NAMALWA (cell line): ENCODE results near the gene TRPV5.

Experiments
- DNase-seq: peaks from one replicate; pipeline ENCODE4 v3.0.0-alpha.2; 2015; ENCODE audit warnings: low spot score

The TRPV5 gene

DNA sequence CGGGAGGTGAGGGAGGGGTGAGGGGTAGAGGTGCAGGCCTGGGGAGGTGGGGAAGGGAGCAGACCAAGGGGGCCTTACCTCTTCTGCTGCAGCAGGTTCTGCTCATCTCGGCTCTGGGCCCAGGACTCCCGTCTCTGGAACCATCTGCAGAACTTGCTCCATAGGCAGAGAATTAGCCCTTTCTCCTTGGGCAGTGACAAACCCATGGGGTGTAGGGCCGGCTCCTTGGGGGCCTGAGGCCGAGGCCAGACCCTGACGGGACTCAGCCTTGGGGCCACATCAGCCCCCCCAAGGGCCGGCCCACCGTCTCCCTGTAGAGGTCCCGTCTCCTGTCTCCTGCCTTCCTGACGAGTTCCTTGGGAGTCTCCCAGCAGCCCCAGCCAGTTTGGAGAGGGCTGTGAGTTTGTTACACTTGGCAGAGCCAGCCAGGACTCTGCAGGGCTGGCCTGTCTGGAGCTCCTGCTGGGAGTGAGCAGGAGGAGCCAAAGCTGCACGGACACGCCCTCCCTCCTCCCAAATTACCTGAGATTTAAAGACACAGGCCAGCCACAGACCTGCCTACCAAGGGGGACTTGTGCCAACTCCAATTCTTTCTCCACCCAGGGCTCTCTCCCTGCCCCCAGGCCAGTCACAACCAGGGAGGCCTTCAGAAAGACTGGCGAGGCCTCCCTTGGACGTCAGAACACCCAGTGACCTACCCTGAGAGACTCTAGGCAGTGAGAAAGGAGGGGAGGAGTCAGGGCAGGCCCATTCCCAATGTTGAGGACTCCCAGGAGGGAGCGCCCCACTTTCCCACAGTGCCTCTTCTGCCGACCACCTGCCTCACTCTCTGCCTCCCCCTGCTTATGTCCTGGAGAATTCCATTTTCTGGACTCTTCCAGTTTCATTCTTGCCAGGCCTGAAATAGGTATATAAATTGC is 48.0 kb downstream of the TRPV5 start, which contains the start of gene TRPV6:
TSS of gene TRPV6 (minus strand) at position 435 of the 920 bp plus-strand sequence.
- DNase-seq: no peak

DNA sequence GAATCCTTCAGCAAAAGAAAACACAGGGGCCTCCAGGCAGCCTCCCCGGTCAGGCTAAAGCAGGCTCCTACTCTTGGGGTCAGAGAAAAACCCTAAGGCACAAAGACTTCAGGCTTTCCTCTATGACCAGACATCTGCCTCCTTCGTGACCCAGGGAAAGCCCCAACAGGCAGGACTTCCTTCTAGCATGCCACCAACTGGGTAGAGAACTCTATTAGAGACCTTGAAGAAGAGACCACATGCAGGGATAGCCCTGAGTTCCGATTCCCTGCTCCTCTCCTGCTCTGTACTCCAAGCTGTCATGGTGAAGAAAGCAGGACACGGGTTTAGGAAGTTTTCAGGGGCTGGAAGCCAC is 49.3 kb downstream of the TRPV5 start:
- no peak for DNase-seq

DNA sequence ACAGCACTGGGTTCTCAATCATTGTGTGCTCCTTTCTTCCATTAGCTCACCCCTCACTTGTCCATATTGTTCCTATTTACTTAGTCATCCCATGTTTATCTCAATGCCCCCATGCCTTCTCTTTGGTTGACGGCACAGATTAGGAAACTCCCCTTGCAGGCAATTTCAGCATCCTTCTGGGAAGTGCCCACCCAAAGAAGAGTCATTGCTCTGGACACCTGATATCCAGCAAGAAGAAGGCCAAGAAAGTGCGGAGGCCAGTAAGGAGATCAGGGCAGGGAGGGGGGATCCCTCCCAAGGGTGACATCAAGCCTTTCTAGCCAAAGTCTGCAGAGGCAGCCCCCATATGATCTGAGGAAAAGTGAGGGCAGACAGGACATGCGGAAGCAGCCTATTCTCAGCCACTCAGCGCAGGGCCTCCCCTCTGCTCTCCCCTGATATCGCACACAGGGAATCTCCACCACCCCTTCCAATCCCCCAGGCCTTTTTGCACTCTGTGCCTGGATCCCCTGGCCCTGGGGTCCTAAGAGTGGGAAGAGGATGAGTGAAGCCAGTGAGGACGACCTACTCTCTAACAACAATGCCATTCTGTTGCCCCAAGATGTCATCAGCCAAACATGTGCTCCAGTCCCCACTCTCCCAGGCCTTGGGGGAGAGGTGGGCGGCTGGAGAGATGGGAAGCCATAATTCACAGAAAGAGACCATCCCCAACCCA is 49.8 kb downstream of the TRPV5 start:
- no peak for DNase-seq

DNA sequence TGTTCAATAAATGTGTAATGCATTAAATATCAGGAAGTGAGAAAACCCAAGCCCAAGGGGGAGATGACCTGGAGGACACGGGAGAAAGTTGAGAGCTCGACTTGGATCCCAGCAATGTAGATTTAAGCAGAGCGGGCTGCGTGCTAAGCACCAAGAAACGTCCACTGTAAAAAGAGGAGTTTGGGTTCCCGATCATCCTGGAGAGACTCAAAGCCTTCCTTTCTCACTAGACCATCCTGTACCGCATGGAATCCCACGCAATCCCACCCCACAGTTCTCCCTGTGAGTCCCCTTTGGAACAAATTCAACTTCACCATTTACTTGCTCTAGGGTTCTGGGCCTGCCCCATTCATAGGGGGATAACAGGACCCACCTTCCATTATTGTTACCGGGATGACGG is 50.4 kb downstream of the TRPV5 start:
- DNase-seq: no peak

DNA sequence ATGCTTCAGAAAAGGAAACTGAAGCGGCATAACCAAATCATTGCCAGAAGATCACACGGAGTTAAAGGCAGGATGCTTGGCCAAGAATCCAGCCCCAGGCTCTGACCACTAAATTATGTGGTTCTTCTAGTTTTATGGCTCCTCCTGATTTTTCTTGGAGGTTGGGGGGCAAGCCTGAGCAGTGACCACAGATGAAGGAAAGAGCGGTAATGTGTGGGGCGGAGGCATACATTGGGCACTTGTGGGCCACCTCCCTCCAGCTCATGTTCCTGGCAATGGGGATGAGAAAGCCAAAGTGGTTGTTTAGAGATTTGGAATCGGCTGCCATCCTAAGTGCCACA is 51.2 kb downstream of the TRPV5 start:
- no peak for DNase-seq

DNA sequence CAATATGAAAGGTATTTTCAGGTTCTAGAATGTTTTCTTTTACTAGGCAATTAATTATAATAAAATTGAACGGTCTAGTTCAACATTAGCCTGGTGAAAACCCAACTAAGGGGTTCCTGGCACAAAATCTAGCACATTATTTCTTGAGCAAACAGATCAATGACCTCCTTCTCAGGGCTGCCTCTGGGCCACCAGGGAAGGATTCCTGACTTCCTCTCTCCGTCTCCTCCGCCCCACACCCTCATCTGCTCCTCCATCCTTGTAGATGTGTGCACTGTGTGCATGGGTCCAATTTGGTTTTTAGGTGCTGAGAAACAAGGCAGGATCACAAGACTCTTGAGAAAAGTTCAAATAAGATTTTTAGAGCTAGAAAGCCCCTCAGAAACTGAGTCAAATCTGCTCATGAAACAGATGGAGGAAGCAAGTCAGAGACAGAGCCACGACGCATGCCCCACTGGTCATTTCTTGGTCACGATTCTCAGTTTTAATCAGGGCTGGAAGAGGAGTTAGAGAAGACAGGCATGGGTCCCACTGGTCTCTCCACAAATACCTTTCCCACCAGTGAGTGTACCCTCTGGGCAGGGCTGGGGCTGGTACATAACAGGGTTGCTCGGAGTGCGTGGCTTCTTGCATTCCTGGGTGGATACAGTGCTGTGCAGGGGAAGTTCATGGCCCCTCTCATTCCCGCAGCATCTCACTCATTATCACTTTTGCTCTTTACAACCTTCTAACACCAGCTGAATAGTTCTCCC is 51.8 kb downstream of the TRPV5 start:
- DNase-seq: no peak

DNA sequence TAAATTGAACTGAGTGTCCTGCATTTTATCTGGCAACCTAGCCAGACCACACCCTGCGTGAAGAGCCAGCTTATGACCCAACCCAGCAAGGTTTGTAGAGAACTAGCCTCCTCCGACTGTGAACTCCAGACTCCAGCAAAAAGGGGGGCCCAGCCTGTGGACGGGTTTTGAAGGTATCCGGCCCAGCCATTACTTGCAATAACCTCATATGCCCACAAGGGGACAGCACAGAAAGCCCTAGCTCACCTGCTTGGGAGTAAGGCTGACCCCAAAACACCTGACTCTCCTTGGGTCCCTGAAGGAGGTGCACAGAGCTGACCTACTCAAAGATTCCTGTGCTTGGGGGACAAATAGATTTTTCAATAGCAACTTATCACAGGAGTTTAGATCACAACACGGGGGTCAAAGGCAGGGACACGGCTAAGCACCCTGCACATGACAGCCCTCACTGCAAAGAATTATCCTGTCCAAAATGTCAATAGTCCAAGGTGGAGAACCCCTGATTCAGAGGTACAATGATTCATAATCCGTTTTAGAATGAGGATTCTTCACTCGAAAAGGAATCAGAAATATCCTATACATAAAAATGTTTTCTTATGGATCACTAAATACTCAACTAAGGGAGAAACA is 52.6 kb downstream of the TRPV5 start:
- peak; percentile 78 for DNase-seq

DNA sequence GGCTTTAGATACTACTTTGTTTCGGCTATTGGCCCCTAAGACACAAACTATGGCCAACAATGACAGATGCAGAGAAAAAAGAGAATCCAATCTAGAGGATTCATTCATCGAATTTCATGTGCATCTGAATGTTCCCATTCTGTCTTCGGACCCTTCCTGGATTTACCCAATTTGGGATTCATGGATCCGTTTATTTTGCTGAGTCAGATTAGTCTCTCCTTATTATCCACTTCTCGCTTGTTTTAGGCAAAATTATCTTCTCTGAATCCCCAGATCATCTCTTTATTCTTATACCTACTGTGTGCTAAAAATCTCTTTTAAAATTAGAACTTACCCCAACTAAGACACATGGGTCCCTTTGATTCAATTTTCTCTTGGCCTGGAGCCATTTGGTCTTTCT is 54.5 kb downstream of the TRPV5 start:
- DNase-seq: no peak

DNA sequence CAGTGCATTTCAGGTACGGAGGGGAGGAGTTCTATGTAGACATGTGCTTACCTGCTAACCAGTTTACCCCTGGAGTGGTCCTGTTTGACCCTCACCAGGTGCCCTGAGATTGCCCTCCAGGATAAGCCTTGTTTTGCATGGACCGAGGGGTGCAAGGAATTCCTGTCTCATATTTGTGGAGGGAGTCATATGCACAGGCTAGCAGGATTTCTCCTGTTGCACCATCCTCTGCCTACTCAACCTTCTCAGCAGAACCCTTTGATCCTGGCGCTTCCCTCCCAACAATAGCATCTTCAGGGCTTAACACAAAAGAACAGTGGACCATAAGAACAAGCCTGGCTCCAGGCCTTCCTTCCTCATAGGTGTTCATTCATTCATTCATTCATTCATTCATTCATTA is 55.2 kb downstream of the TRPV5 start:
- DNase-seq: no peak

DNA sequence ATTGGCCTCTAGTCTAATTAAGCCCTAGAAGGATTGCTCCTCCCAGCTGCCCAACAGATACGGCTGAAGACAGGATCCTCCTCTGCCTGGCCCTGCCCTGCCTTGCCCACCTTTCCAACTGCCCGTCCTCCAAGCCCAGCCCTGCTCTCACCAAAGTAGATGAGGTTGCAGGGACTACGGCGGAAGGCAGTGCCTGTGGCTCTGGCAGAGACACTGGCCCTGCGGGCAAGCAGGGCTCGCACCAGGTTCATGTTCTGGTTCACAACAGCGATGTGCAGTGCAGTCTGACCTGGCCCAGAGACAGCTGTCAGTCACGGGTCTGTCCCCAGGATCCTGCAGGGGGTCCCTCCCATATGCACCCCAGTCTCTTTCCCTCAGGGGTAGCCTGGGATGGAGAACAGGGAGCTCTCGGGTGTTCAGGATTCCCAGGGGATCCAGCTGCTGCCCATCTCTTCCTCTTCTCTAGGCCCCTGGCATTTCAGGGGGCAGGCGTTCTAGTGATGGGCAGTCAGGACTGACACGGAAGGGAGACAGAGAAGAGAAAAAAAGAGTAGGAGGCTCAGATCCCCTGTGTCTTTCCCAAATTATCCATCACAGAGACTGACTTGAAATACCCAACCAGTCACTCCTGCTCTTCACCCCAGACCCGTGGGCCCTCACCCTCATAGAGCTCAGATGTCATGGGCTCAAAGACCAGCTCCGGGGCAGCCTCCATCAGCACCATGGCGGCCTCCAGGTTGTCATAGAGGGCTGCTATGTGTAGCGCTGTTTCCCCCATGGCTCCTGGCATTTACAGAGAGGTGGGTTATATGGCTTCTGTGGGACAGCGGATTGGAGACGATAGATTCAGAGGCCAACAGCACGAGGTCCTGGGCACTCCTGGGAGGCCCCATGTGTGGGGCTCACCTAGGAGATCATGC is 56.3 kb downstream of the TRPV5 start:
- DNase-seq: no peak

DNA sequence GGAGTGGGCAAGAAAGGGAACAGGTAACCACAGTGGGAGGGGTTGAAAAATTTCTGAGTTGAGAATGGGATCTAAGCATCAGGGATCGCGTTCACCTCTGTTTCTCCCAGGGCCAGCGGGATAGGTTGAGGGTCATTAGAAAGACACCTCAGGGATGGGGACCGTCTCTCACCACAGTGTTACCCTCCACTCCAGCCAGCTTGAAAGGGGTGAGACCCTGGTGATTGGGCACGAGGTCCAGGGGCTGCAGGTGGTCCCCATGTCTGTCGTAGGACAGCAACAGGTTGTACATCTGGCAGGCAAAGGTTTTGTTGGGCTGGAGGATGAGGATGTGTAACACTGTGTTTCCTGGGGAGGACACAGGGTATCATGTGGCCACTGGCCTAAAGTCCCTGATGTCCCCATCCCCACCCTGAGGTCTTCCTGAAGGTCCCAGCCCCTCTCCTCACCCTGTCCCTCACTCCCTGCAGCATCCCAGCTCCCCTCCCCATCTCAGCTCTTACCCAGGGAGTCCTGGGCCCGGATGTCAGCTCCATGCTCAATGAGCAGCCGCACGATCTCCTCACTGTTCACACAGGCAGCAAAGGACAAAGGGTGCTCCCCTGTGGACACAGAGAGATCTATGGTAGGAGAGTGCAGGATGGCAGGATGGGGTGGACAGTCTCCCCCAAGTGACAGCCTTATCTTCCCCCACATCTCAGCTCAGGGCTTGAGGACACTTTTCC is 57.1 kb downstream of the TRPV5 start:
- DNase-seq: no peak

DNA sequence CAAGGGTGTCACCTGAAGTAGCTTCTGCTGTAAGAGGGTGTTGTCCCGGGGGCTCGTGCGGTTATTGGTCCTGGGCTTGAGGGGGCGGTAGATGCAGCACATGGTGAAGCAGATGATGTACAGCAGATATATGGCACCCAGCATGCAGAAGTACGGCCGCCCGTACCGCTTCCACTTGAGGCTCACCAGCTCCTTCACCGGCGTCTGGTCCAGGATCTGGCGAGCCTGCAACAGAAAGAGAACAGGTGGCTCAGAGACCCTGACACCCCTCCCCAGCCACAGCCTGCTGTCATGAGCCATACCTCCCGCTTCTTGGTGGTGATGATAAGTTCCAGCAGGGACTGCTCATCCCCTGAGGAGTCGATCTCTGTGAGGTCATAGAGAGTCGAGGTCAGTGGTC is 58.1 kb downstream of the TRPV5 start:
- no peak for DNase-seq

DNA sequence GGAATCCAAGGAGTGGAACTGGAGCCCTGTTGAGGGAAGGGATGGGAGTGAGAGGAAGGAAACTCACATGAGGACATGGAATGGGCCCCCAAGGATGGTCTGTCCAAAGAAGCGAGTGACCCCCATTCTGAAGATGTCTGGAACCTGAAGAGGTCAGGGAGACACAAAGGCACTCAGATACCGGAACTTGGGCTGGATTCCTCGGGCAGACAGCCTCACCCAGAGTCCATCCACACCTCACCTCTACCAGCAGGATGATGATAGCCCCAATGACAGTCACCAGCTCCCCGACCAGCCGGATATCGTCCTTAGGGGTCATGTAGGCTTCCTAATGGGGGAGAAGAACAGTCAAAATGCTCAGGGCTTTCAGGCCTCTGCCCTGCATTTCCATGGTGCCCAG is 58.7 kb downstream of the TRPV5 start:
- no peak for DNase-seq

DNA sequence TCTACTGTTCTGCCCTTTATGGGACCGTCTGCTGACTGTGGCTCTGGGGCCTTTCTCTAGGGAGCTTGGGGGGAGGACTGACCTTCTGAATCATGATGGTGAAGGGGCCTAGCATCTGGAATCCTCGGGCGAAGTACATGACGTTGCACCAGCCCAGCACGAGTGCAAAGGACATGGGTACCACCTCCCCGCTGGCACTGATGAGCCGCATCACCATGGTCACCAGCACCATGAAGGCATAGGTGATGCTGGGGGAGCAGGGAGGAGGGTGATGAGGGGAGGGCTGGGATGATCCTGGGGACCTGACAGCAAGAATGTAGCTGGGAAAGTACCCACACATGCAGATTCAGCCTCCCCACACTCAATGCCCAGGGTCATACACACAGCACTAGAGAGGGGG is 59.1 kb downstream of the TRPV5 start:
- no peak for DNase-seq

DNA sequence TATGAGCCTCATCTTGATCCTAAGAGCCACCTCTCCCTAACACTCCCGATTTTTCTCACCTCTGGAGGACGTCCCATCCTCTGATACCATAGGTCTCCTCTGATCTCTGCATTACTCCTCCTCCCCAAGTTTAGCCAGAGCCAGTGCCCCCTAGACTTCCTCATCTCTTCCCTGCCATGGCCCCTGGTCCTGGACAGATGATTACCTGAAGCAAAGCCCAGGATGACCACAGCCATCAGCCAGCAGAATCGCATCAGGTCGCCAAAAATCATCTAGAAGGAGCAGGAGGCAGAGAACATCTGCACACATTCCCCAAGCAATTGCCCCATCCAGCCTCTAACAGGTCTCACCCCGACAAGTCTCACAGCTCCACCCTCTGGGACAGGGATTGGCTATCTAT is 59.7 kb downstream of the TRPV5 start:
- no peak for DNase-seq

DNA sequence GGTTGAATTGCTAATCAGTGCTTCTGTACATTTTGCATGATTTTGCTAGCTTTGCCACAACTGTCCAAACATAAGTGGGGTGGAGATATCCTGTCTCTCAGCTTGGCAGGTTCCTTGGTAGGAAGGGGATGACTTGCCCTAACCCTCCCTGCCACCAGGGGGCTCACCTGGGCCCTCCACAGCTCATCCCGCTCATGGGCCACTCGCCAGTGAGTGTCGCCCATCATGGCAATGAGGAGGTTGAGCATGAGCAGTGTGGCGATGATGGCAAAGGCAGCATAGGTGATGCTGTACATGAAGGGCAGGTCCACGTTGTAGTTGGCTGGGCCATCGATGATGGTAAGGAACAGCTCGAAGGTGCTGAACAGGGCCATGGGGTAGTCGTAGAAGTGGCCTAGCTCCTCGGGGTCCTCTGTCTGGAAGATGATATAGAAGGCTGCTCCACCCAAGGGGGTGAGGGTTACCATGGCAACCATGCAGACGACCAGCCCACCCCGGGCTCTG is 60.2 kb downstream of the TRPV5 start:
- peak; percentile 73 for DNase-seq

DNA sequence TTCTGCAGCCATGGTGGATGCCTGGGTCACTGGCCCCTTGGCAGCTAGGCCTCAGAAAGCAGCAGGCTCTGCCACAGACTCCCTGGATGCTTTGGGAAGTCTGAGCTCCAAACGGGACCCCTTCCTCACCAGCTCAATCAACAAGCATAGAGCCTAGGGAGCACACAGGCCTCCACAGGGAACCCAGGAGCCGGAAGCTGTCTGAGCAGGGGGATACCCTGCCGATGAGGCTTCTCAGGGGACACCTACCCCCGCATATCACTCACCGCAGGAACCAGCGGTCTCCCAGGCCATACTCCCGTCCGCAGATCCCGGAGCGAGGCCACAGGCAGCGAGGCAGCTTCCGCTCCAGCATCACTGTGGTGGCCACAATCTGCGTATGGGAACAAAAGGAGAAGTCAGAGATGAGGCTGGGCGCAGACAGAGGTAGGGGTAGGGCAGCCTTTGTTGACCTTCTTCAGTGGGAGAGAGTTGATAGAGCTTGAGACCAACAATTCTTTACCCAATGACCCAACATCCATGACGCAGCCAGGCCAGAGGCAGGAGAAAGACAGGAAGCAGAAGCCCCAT is 61.4 kb downstream of the TRPV5 start:
- DNase-seq: no peak

DNA sequence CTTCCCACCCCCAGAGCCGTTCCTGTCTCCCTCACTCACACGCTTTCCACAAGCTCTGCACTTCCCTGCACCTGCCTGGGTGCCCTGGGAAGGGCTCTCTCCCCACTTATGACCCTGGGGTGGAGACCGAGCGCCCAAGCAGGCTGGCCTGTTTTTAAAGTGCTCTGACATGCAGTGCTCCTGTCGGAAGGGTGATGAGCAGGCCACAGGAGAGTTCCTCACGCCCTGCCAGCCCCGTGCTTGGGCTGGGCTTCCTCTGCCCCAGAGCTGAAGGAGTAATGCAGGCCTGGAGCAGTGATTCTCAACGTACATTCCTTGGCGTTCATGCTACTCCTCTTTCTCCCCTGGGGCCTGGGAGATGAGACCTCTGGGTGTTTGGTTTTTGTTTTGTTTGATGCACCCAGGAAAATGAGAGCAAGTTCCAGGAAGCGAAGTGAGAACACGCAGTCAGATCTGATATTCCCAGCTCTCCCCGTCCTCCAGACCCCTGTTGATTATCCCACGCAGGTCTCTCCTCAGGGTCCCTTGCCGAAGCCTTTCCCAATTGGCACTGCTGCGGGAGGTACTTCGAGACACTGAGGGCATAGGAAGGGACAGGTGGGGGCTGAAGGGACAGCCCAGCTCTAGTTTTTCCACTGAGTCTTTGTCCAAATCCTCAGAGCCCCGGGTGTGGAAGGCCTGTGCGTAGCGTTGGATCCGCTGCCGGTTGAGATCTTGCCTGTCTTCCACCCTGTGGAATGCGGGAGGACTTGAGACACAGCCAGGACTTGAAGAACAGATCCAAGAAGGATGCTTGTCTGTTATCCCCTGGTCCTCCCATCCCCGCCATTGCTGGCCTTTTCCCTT is 62.1 kb downstream of the TRPV5 start:
- no peak for DNase-seq
